HepG2 (cell line): ENCODE data around the gene TMC8. TPM values are rescaled to one million over a fixed set of nuclear protein-coding genes. Genes with fewer than 3 reads are reported as not detected.

Experiments
- ATF7-NPFF ChIP-seq: sonication (generic); formaldehyde crosslinking; IDR thresholded peaks from 2 replicates; pipeline ENCODE4 v1.8.1; 2023; ENCODE audit warnings: mild to moderate bottlenecking, low read depth, missing genetic modification reagents, moderate library complexity
- BCL3 ChIP-seq: sonication (generic); formaldehyde crosslinking; IDR thresholded peaks from 2 replicates; pipeline ENCODE4 v1.5.1; 2020; ENCODE audit warnings: mild to moderate bottlenecking, missing genetic modification reagents, moderate library complexity
- BCL6 ChIP-seq: IDR thresholded peaks from 2 replicates; pipeline ENCODE4 v1.6.1; 2016; ENCODE audit warnings: missing genetic modification reagents, missing compliant biosample characterization
- CCAR2 ChIP-seq: fragments of 200-400 bp; formaldehyde crosslinking; optimal IDR thresholded peaks from 2 replicates; pipeline ENCODE3; 2018; ENCODE audit warnings: low read depth, mild to moderate bottlenecking, low read length, moderate library complexity
- FOXC1 ChIP-seq: sonication (generic); formaldehyde crosslinking; IDR thresholded peaks from 2 replicates; pipeline ENCODE4 v1.8.0; 2022; ENCODE audit warnings: mild to moderate bottlenecking, missing genetic modification reagents, borderline replicate concordance
- FOXK2 ChIP-seq: fragments of 450-650 bp; IDR thresholded peaks from 2 replicates; pipeline ENCODE4 v1.6.1; 2016
- HNRNPLL ChIP-seq: fragments of 200-400 bp; formaldehyde crosslinking; IDR thresholded peaks from 2 replicates; pipeline ENCODE4 v1.6.1; 2017; ENCODE audit warnings: mild to moderate bottlenecking, low read depth, low read length; ENCODE audit not compliant: poor library complexity, severe bottlenecking
- LCORL ChIP-seq, 2 experiments: fragments of 450-650 bp in 1 of 2; sonication (generic) in 1 of 2; formaldehyde crosslinking in 1 of 2; IDR thresholded peaks; 2 replicates each; pipeline versions ENCODE4 v1.5.0 to v1.6.1; 2017 to 2020; ENCODE audit warnings: antibody characterized with exemption in 1 of 2, missing genetic modification reagents in 1 of 2
- MLX ChIP-seq: IDR thresholded peaks from 2 replicates; pipeline ENCODE4 v1.6.1; 2016
- SAP130 ChIP-seq: IDR thresholded peaks from 2 replicates; pipeline ENCODE4 v1.6.1; 2016; ENCODE audit warnings: low read depth
- SP2 ChIP-seq: sonication (generic); formaldehyde crosslinking; IDR thresholded peaks from 2 replicates; pipeline ENCODE4 v1.5.1; 2020; ENCODE audit warnings: mild to moderate bottlenecking, missing genetic modification reagents
- SP4 ChIP-seq: sonication (generic); formaldehyde crosslinking; IDR thresholded peaks from 2 replicates; pipeline ENCODE4 v1.8.1; 2023; ENCODE audit warnings: mild to moderate bottlenecking, missing genetic modification reagents
- SP5 ChIP-seq: IDR thresholded peaks from 2 replicates; pipeline ENCODE4 v1.6.1; 2016; ENCODE audit warnings: low read depth, borderline replicate concordance
- THAP8 ChIP-seq: sonication (generic); formaldehyde crosslinking; IDR thresholded peaks from 2 replicates; pipeline ENCODE4 v1.5.1; 2020; ENCODE audit warnings: missing genetic modification reagents, mild to moderate bottlenecking, borderline replicate concordance
- ZNF10 ChIP-seq: sonication (generic); formaldehyde crosslinking; IDR thresholded peaks from 2 replicates; pipeline ENCODE4 v1.4.0; 2020; ENCODE audit warnings: mild to moderate bottlenecking, low read depth, missing genetic modification reagents, borderline replicate concordance
- ZNF460 ChIP-seq: sonication (generic); formaldehyde crosslinking; IDR thresholded peaks from 2 replicates; pipeline ENCODE4 v1.5.1; 2020; ENCODE audit warnings: missing genetic modification reagents, mild to moderate bottlenecking, borderline replicate concordance
- ZNF616 ChIP-seq: sonication (generic); formaldehyde crosslinking; IDR thresholded peaks from 2 replicates; pipeline ENCODE4 v1.5.0; 2020; ENCODE audit warnings: low read depth, mild to moderate bottlenecking, missing genetic modification reagents
- ZNF644 ChIP-seq: IDR thresholded peaks from 2 replicates; pipeline ENCODE4 v1.6.1; 2016; ENCODE audit warnings: low read depth
- ZNF883 ChIP-seq: sonication (generic); formaldehyde crosslinking; IDR thresholded peaks from 2 replicates; pipeline ENCODE4 v1.5.1; 2020; ENCODE audit warnings: mild to moderate bottlenecking, missing genetic modification reagents; ENCODE audit errors: not compliant biosample characterization
- polyA plus RNA-seq, 8 experiments: library from polyadenylated mRNA; depleted of rRNA in 3 of 8; stranded (reverse) in 7 of 8; unstranded in 1 of 8; fragments of >200 nt; fragmentation: Illumina TruSeq in 4 of 8; extraction: Trizol in 4 of 8; gene quantifications; 2 replicates each; pipeline versions ENCODE4 v1.2.1 to v1.2.3, GENCODE V29; 2011 to 2016; ENCODE audit warnings: low read depth in 4 of 8, missing spikeins in 1 of 8, mixed read lengths in 1 of 8; ENCODE audit not compliant: insufficient read depth in 1 of 8
- total RNA-seq, 5 experiments: library from RNA; depleted of rRNA; stranded (reverse); fragments of >200 nt; fragmentation: Illumina TruSeq; extraction: Trizol; gene quantifications; 2 replicates each; pipeline ENCODE4 v1.2.3, GENCODE V29; 2016; ENCODE audit warnings: low read depth in 1 of 5
- TF ChIP-seq, protein P1 (sequence below): sonication (generic); formaldehyde crosslinking; IDR thresholded peaks from 2 replicates; pipeline ENCODE4 v1.4.0; 2020; ENCODE audit warnings: missing genetic modification reagents, mild to moderate bottlenecking, borderline replicate concordance
- TF ChIP-seq, protein P2 (sequence below): sonication (generic); formaldehyde crosslinking; conservative IDR thresholded peaks from 2 replicates; pipeline ENCODE4 v1.8.0; 2022; ENCODE audit warnings: mild to moderate bottlenecking, moderate library complexity, missing genetic modification reagents

Gene TMC8
- total and polyA plus RNA-seq, 2 of the 13 experiments (the other 11 are each of a cell fraction or from before 2014, with no cell fraction given), result 0.53 to 7.8 TPM

- TF ChIP-seq, protein P1, sequence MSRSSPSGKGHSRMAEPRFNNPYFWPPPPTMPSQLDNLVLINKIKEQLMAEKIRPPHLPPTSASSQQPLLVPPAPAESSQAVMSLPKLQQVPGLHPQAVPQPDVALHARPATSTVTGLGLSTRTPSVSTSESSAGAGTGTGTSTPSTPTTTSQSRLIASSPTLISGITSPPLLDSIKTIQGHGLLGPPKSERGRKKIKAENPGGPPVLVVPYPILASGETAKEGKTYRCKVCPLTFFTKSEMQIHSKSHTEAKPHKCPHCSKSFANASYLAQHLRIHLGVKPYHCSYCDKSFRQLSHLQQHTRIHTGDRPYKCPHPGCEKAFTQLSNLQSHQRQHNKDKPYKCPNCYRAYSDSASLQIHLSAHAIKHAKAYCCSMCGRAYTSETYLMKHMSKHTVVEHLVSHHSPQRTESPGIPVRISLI (CRISPR knock-in tag), result peak; percentile 54; the same call in 1 of the 2 replicates
- TF ChIP-seq HNRNPLL, result peak; percentile 75
- TF ChIP-seq LCORL (IDR thresholded peaks at IDR 0.05), result no peak
- TF ChIP-seq LCORL (CRISPR knock-in tag; IDR thresholded peaks at IDR 0.05), result peak; percentile 21; the same call in 1 of the 2 replicates
- peak; percentile 56 for TF ChIP-seq SP5 (CRISPR knock-in tag)
- TF ChIP-seq SP4, result peak; percentile 100
- TF ChIP-seq ZNF616 (CRISPR knock-in tag), result peak; percentile 39; the same call in 1 of the 2 replicates
- no peak for TF ChIP-seq ZNF10 (CRISPR knock-in tag)
- TF ChIP-seq BCL6 (CRISPR knock-in tag), result 0 out of 2 replicates have a peak, but pooled peaks have one; percentile 6
- peak; percentile 65; the same call in 1 of the 2 replicates for TF ChIP-seq BCL3 (CRISPR knock-in tag)
- TF ChIP-seq ZNF460 (CRISPR knock-in tag), result peak; percentile 33; the same call in 1 of the 2 replicates
- TF ChIP-seq MLX (CRISPR knock-in tag), result no peak
- no peak for TF ChIP-seq ZNF644
- peak; percentile 50 for TF ChIP-seq ZNF883 (CRISPR knock-in tag)
- 0 out of 2 replicates have a peak, but pooled peaks have one; percentile 43 for TF ChIP-seq ATF7-NPFF (CRISPR knock-in tag)
- TF ChIP-seq SP2 (CRISPR knock-in tag), result 0 out of 2 replicates have a peak, but pooled peaks have one; percentile 41
- TF ChIP-seq CCAR2, result peak; percentile 46
- peak; percentile 55; the same call in 1 of the 2 replicates for TF ChIP-seq FOXC1 (CRISPR knock-in tag)
- TF ChIP-seq, protein P2, sequence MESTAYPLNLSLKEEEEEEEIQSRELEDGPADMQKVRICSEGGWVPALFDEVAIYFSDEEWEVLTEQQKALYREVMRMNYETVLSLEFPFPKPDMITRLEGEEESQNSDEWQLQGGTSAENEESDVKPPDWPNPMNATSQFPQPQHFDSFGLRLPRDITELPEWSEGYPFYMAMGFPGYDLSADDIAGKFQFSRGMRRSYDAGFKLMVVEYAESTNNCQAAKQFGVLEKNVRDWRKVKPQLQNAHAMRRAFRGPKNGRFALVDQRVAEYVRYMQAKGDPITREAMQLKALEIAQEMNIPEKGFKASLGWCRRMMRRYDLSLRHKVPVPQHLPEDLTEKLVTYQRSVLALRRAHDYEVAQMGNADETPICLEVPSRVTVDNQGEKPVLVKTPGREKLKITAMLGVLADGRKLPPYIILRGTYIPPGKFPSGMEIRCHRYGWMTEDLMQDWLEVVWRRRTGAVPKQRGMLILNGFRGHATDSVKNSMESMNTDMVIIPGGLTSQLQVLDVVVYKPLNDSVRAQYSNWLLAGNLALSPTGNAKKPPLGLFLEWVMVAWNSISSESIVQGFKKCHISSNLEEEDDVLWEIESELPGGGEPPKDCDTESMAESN (CRISPR knock-in tag), result 0 out of 2 replicates have a peak, but pooled peaks have one; percentile 68
- peak; percentile 45; the same call in 1 of the 2 replicates for TF ChIP-seq THAP8 (CRISPR knock-in tag)
- TF ChIP-seq FOXK2, result no peak
- TF ChIP-seq SAP130 (CRISPR knock-in tag), result peak; percentile 54
These were observed 9.8 kb downstream of the TMC8 start (continued) for GRCh38 chr17:78140169-78141051.
